H9 (cell line): ENCODE data around the gene SLC25A22. TPM values are rescaled to one million over a fixed set of nuclear protein-coding genes. Genes with fewer than 3 reads are reported as not detected.

Experiments used
- DNase-seq: peaks from one replicate; pipeline ENCODE4 v3.0.0-alpha.2; 2017
- H2AFZ ChIP-seq: one replicate; pipeline ENCODE4 v1.6.1; 2013; ENCODE audit warnings: mild to moderate bottlenecking, low read length, control low read depth, moderate library complexity
- H2AK5ac ChIP-seq: 2 replicates; pipeline ENCODE4 v1.6.1; 2013; ENCODE audit warnings: low read length, control low read depth, mixed read lengths; ENCODE audit not compliant: insufficient read length
- H2BK120ac ChIP-seq: one replicate; pipeline ENCODE4 v1.6.1; 2013; ENCODE audit warnings: low read depth, mild to moderate bottlenecking, low read length, control low read depth, inconsistent platforms; ENCODE audit not compliant: poor library complexity, severe bottlenecking
- H2BK12ac ChIP-seq: 2 replicates; pipeline ENCODE4 v1.6.1; 2013; ENCODE audit warnings: low read length, control low read depth, mixed read lengths, low read depth; ENCODE audit not compliant: insufficient read length
- H2BK15ac ChIP-seq: 2 replicates; pipeline ENCODE4 v1.6.1; 2013; ENCODE audit warnings: low read depth, low read length, control low read depth
- H2BK20ac ChIP-seq: one replicate; pipeline ENCODE4 v1.6.1; 2013; ENCODE audit warnings: low read depth, mild to moderate bottlenecking, low read length, control low read depth, inconsistent platforms; ENCODE audit not compliant: poor library complexity, severe bottlenecking
- H2BK5ac ChIP-seq: 2 replicates; pipeline ENCODE4 v1.6.1; 2013; ENCODE audit warnings: low read length, control low read depth, mixed read lengths; ENCODE audit not compliant: insufficient read length
- H3K14ac ChIP-seq: 2 replicates; pipeline ENCODE4 v1.6.1; 2013; ENCODE audit warnings: low read length, control low read depth; ENCODE audit not compliant: insufficient read depth
- H3K18ac ChIP-seq: 2 replicates; pipeline ENCODE4 v1.6.1; 2013; ENCODE audit warnings: low read depth, mild to moderate bottlenecking, mixed read lengths, low read length, control low read depth; ENCODE audit not compliant: insufficient read length
- H3K23ac ChIP-seq: 2 replicates; pipeline ENCODE4 v1.6.1; 2013; ENCODE audit warnings: low read length, control low read depth, mixed read lengths, low read depth; ENCODE audit not compliant: insufficient read length
- H3K23me2 ChIP-seq: 2 replicates; pipeline ENCODE4 v1.6.1; 2013; ENCODE audit warnings: low read depth, mild to moderate bottlenecking, mixed read lengths, low read length, control low read depth; ENCODE audit not compliant: insufficient read length, poor library complexity, severe bottlenecking
- H3K27ac ChIP-seq: 2 replicates; pipeline ENCODE4 v1.5.1; 2013; ENCODE audit warnings: low read length, control low read depth, mixed read lengths, low read depth; ENCODE audit not compliant: insufficient read length
- H3K27me3 ChIP-seq: 2 replicates; pipeline ENCODE4 v1.6.1; 2013; ENCODE audit warnings: low read length, control low read depth, inconsistent platforms; ENCODE audit not compliant: insufficient read depth
- H3K4ac ChIP-seq: 2 replicates; pipeline ENCODE4 v1.6.1; 2013; ENCODE audit warnings: low read depth, mild to moderate bottlenecking, control low read depth, inconsistent platforms, low read length, moderate library complexity
- H3K4me1 ChIP-seq: 2 replicates; pipeline ENCODE4 v1.6.1; 2013; ENCODE audit warnings: low read length, control low read depth, inconsistent platforms; ENCODE audit not compliant: insufficient read depth
- H3K4me2 ChIP-seq: 2 replicates; pipeline ENCODE4 v1.6.1; 2013; ENCODE audit warnings: low read length, control low read depth, mixed read lengths; ENCODE audit not compliant: insufficient read length, insufficient read depth
- H3K56ac ChIP-seq: 2 replicates; pipeline ENCODE4 v1.6.1; 2013; ENCODE audit warnings: low read depth, mild to moderate bottlenecking, mixed read lengths, low read length, control low read depth; ENCODE audit not compliant: insufficient read length
- H3K79me1 ChIP-seq: 2 replicates; pipeline ENCODE4 v1.6.1; 2013; ENCODE audit warnings: low read depth, mild to moderate bottlenecking, moderate library complexity, low read length, control low read depth, inconsistent platforms; ENCODE audit not compliant: insufficient read depth, poor library complexity, severe bottlenecking
- H3K79me2 ChIP-seq: 2 replicates; pipeline ENCODE4 v1.6.1; 2013; ENCODE audit warnings: low read length, control low read depth, inconsistent platforms; ENCODE audit not compliant: insufficient read depth
- H3K9ac ChIP-seq: 2 replicates; pipeline ENCODE4 v1.6.1; 2013; ENCODE audit warnings: low read length, control low read depth, mixed read lengths; ENCODE audit not compliant: insufficient read length; ENCODE audit errors: extremely low read depth
- H3K9me3 ChIP-seq: one replicate; pipeline ENCODE4 v1.6.1; 2013; ENCODE audit warnings: low read depth, low read length, inconsistent platforms; ENCODE audit not compliant: control insufficient read depth
- H3T11ph ChIP-seq: one replicate; pipeline ENCODE4 v1.6.1; 2013; ENCODE audit warnings: mild to moderate bottlenecking, low read length, control low read depth, inconsistent platforms
- H4K20me1 ChIP-seq: one replicate; pipeline ENCODE4 v1.6.1; 2013; ENCODE audit not compliant: control insufficient read depth, insufficient read length, insufficient read depth
- H4K5ac ChIP-seq: 2 replicates; pipeline ENCODE4 v1.6.1; 2013; ENCODE audit warnings: low read depth, mild to moderate bottlenecking, mixed read lengths, low read length, control low read depth; ENCODE audit not compliant: insufficient read length
- H4K8ac ChIP-seq: replicated peaks from 2 replicates; pipeline ENCODE4 v1.6.1; 2013; ENCODE audit warnings: low read length, control low read depth, mixed read lengths, low read depth; ENCODE audit not compliant: insufficient read length
- H4K91ac ChIP-seq: 2 replicates; pipeline ENCODE4 v1.6.1; 2013; ENCODE audit warnings: low read depth, mild to moderate bottlenecking, moderate library complexity, mixed read lengths, low read length, control low read depth; ENCODE audit not compliant: insufficient read length
- H3K27ac Mint-ChIP-seq, 3 experiments: 2 replicates in 2 of 3; 3 replicates in 1 of 3; pipeline ENCODE4 v1.8.0; 2020 to 2021; ENCODE audit warnings: mixed read lengths in 3 of 3, mild to moderate bottlenecking in 1 of 3, moderate library complexity in 1 of 3
- H3K27me3 Mint-ChIP-seq: 2 replicates; pipeline ENCODE4 v1.8.0; 2021; ENCODE audit warnings: low read depth, mild to moderate bottlenecking, moderate library complexity, mixed read lengths
- H3K36me3 Mint-ChIP-seq, 3 experiments: 2 replicates in 2 of 3; 3 replicates in 1 of 3; pipeline ENCODE4 v1.8.0; 2020 to 2021; ENCODE audit warnings: low read depth in 3 of 3, mixed read lengths in 3 of 3; ENCODE audit not compliant: insufficient read depth in 1 of 3
- H3K4me1 Mint-ChIP-seq, 2 experiments: 2 replicates each; pipeline ENCODE4 v1.8.0; 2020; ENCODE audit warnings: mixed read lengths in 2 of 2
- H3K4me3 Mint-ChIP-seq, 2 experiments: 2 replicates in 1 of 2; 3 replicates in 1 of 2; pipeline ENCODE4 v1.8.0; 2020 to 2021; ENCODE audit warnings: mild to moderate bottlenecking in 2 of 2, mixed read lengths in 2 of 2, moderate library complexity in 1 of 2
- H3K9me3 Mint-ChIP-seq, 2 experiments: 2 replicates in 1 of 2; 3 replicates in 1 of 2; pipeline ENCODE4 v1.8.0; 2020; ENCODE audit warnings: mild to moderate bottlenecking in 2 of 2, mixed read lengths in 2 of 2, moderate library complexity in 1 of 2
- CTCF ChIP-seq: fragments of 200-600 bp; sonication (generic); conservative IDR thresholded peaks from 3 replicates; pipeline ENCODE4 v1.8.0; 2021; ENCODE audit warnings: antibody characterized with exemption, mild to moderate bottlenecking
- WGBS: extraction: QIAGEN DNeasy Blood & Tissue Kit; methylation state at CpG from one replicate; pipeline ENCODE4 v1.1.7; 2013; ENCODE audit warnings: missing lambda C conversion rate, low lambda C conversion rate, mixed read lengths; ENCODE audit not compliant: insufficient read length; ENCODE audit errors: extremely low coverage; 5-methylcytosine and 5-hydroxymethylcytosine counted together
- total RNA-seq: library from RNA; stranded (reverse); gene quantifications from 2 replicates; pipeline ENCODE4 v1.2.1, GENCODE V29; 2021

The SLC25A22 gene
- total RNA-seq, 1 experiment from 2014 or later, result 51.9 TPM

- H3K23me2 ChIP-seq, result peaks cover 12% of the 10 kb centered on the region
- no peak overlapping the region for H3T11ph ChIP-seq
- H2AFZ ChIP-seq, result no peak overlapping the region
- H3K36me3 Mint-ChIP-seq, result peaks cover 0 to 16% (median 3%) of the 10 kb centered on the region in 3 experiments; a peak in 2 of 7 replicates
- H4K20me1 ChIP-seq, result peaks cover 2% of the 10 kb centered on the region
- no peak overlapping the region for H3K4me2 ChIP-seq
- H3K56ac ChIP-seq, result no peak overlapping the region
- no peaks in the 10 kb centered on the region for H3K79me1 ChIP-seq
- WGBS, result no CpG with 5 or more reads among the region's 7 CpGs
- no peak overlapping the region for H3K4ac ChIP-seq
- no peak overlapping the region for H2BK120ac ChIP-seq
- no peak overlapping the region for H2BK5ac ChIP-seq
- H3K4me3 Mint-ChIP-seq, result no peak overlapping the region
- no peak overlapping the region for H4K8ac ChIP-seq
- H2BK20ac ChIP-seq, result no peak overlapping the region
- H3K27me3 Mint-ChIP-seq, result no peaks in the 10 kb centered on the region
- no peak overlapping the region for H2BK15ac ChIP-seq
- H3K9ac ChIP-seq, result no peak overlapping the region
- no peaks in the 10 kb centered on the region for H3K9me3 ChIP-seq
- no peak overlapping the region for H4K5ac ChIP-seq
- no peaks in the 10 kb centered on the region; the same call in 1 of the 2 replicates for H3K4me1 ChIP-seq
- TF ChIP-seq CTCF, result no peak
- no peak overlapping the region for H2BK12ac ChIP-seq
- no peak overlapping the region for H3K23ac ChIP-seq
- H4K91ac ChIP-seq, result no peak overlapping the region
- DNase-seq, result no peak
- H2AK5ac ChIP-seq, result no peak overlapping the region
- H3K27me3 ChIP-seq, result no peaks in the 10 kb centered on the region
- H3K14ac ChIP-seq, result no peak overlapping the region
- H3K9me3 Mint-ChIP-seq, result no peaks in the 10 kb centered on the region
- peaks cover 16 to 36% of the 10 kb centered on the region in 2 experiments for H3K4me1 Mint-ChIP-seq
- H3K18ac ChIP-seq, result no peak overlapping the region
- no peak overlapping the region for H3K27ac Mint-ChIP-seq
- no peaks in the 10 kb centered on the region for H3K79me2 ChIP-seq
- no peak overlapping the region for H3K27ac ChIP-seq
Measured at GRCh38 chr11:793556-793955, 4.5 kb downstream of the SLC25A22 start.
